KOPT-K1 (cell line): Measurements from ENCODE around the gene ZMYM1.
"Not testable (repeated sequence)": the region's sequence is repeated elsewhere in the genome, so short reads cannot be mapped to it uniquely, and the experiment has no call there.

Experiments used
- H3K27ac ChIP-seq: fragments of 200-600 bp; sonication (generic); 2 replicates; pipeline ENCODE4 v1.5.1; 2016; ENCODE audit warnings: antibody characterized with exemption, mild to moderate bottlenecking, low read depth, low read length; ENCODE audit not compliant: poor library complexity, severe bottlenecking
- H3K36me3 ChIP-seq: fragments of 200-600 bp; sonication (generic); 2 replicates; pipeline ENCODE4 v1.5.1; 2017; ENCODE audit warnings: antibody characterized with exemption, mild to moderate bottlenecking, low read length, moderate library complexity; ENCODE audit not compliant: insufficient read depth
- H3K9me3 ChIP-seq: fragments of 200-600 bp; sonication (generic); 2 replicates; pipeline ENCODE4 v1.5.1; 2017; ENCODE audit warnings: antibody characterized with exemption, low read length, mild to moderate bottlenecking; ENCODE audit not compliant: insufficient read depth, poor library complexity, severe bottlenecking

Gene ZMYM1

GRCh38 chr1:35120458-35121133, 41.4 kb downstream of the ZMYM1 start:
- Histone ChIP-seq H3K27ac (no peak overlapping the region), H3K36me3 (no peaks in the 10 kb centered on the region; the same call in none of the 2 replicates), H3K9me3 (peaks cover 3% of the 10 kb centered on the region)

DNA sequence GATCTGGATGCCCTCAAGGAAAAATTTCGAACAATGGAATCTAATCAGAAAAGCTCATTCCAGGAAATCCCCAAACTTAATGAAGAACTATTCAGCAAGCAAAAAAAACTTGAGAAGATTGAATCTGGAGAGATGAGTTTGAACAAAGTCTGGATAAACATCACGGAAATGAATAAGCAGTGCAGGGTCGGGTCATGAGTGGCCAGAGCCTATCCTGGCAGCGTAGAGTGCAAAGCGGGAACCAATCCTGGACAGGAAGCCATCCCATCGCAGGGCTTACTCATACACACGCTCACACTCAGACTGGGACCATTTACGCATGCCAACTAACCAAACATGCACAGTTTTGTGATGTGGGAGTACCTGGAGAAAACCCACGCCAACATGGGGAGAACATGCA, 43.1 kb downstream of the ZMYM1 start:
- Histone ChIP-seq H3K27ac (no peak overlapping the region), H3K9me3 (peaks cover 19% of the 10 kb centered on the region), H3K36me3 (no peaks in the 10 kb centered on the region; the same call in 1 of the 2 replicates)

DNA sequence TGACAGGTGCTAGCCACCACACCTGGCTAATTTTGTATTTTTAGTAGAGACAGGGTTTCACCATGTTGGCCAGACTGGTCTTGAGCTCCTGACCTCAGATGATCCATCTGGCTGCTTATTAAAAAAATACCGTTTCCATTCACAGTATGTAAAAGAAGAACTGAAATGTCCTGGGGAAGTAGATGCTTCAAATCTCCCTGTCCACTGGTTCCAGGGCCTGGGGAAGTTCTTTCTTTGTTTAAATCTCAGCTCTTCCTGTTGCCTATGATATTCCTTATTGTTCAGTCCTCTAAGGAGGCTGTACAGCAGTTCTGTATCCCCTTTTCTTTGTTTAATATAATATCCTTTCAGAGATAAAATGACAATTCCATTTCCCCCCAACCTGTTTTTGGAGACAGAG, 47.4 kb downstream of the ZMYM1 start:
- H3K9me3 ChIP-seq: peaks cover 35% of the 10 kb centered on the region
- no peak overlapping the region for H3K27ac ChIP-seq
- no peaks in the 10 kb centered on the region for H3K36me3 ChIP-seq

DNA sequence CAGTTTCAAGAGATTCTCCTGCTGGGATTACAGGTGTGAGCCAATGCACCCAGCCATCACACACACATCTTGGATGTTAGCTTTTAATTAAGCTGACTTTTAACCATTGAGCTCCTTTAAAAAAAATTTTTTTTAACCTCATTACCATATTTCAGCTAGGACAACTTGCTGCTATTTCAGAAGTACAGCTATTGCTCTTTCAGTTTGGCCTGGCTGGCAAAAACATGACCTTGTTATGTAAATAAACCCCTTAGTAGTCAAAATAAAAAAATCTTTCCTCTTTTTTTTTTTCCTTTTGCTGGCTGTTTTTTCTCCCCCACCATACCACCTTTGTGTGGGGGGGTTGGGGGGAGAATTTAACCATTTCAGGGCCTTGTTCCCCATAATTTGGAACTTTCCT, 49.9 kb downstream of the ZMYM1 start:
- peaks cover 35% of the 10 kb centered on the region for H3K9me3 ChIP-seq
- H3K27ac ChIP-seq: no peak overlapping the region
- H3K36me3 ChIP-seq: no peaks in the 10 kb centered on the region

GRCh38 chr1:35136780-35137179, 57.6 kb downstream of the ZMYM1 start:
- H3K9me3 ChIP-seq: no peaks in the 10 kb centered on the region
- H3K27ac ChIP-seq: no peak overlapping the region

DNA sequence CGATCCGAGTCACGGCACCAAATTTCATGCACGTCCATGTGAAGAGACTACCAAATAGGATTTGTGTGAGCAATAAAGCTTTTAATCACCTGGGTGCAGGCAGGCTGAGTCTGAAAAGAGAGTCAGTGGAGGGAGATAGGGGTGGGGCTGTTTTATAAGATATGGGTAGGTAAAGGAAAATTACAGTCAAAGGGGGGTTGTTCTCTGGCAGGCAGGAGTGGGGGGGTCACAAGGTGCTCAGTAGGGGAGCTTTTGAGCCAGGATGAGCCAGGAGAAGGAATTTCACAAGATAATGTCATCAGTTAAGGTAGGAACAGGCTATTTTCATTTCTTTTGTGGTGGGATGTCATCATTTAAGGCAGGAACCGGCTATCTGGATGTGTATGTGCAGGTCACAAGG, 58.4 kb downstream of the ZMYM1 start:
- not testable (repeated sequence) for H3K9me3 ChIP-seq, H3K27ac ChIP-seq, H3K36me3 ChIP-seq

More at GRCh38 chr1:35136780-35137179, 57.6 kb downstream of the ZMYM1 start:
- H3K36me3 ChIP-seq: no peaks in the 10 kb centered on the region

GRCh38 chr1:35142294-35142693, 63.1 kb downstream of the ZMYM1 start:
- not testable (repeated sequence) for H3K27ac ChIP-seq, H3K9me3 ChIP-seq, H3K36me3 ChIP-seq

- H3K27ac ChIP-seq, H3K9me3 ChIP-seq, H3K36me3 ChIP-seq: not testable (repeated sequence)
Observed at GRCh38 chr1:35142728-35143127, 63.5 kb downstream of the ZMYM1 start.

DNA sequence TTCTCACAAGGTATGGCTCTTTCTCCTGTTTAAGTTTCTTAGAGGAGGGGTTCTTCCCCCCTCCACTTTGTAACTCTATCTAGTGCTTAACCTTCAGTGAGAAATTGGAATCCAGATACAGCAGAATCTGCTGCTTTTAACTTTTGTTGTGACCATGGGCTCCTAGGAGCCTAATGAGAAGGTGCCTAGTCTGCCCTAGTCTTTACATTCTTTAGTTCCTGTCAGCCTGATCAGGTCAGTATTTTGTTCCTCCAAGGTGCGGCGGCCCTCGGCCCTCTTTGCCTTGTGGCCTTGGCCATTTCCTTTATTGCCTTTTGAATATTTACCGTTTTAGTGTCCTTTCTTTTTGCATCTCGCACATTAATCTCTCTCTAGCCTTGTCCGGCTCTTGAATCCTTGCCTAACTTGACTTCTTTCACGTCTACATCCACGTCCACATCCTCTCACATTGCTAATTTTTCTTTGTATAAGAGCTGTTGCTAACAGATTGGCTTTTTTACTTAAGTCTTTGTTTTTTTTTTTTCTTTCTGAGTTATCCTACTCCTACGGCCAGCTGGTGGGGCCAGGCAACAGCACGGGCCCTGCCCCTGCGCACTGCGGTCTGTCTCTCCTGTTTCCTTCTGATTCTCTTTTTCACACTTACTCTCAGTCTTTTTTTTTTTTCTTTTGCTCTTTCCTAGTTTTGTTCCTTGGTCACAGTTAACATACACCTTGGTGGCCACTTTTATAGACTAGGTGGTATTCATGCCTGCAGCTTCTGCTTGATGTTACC, 64.7 kb downstream of the ZMYM1 start:
- H3K36me3 ChIP-seq: no peaks in the 10 kb centered on the region
- no peak overlapping the region for H3K27ac ChIP-seq
- H3K9me3 ChIP-seq: no peaks in the 10 kb centered on the region

GRCh38 chr1:35145892-35146549, 66.8 kb downstream of the ZMYM1 start:
- not testable (repeated sequence) for H3K36me3 ChIP-seq, H3K27ac ChIP-seq, H3K9me3 ChIP-seq

- Histone ChIP-seq H3K36me3 (no peaks in the 10 kb centered on the region), H3K9me3 (no peaks in the 10 kb centered on the region), H3K27ac (no peak overlapping the region)
Observed at GRCh38 chr1:35151220-35151619, 72.0 kb downstream of the ZMYM1 start.

DNA sequence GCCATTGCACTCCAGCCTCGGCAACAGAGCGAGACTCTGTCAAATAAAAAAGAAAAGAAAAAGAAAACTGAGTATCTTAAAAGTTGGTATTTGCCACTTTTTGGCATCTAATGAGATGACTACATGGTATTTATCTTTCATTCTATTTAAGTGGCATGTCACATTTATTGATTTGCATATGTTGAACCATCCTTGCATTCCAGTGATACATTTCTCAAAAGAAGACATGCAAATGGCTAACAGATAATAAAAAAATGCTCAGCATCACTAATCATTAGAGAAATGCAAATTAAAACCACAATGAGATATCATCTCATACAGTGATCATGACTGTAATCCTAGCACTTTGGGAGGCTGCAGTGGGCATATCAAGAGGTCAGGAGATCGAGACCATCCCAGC, 85.7 kb downstream of the ZMYM1 start:
- no peak overlapping the region for H3K27ac ChIP-seq
- no peaks in the 10 kb centered on the region for H3K36me3 ChIP-seq
- H3K9me3 ChIP-seq: peaks cover 19% of the 10 kb centered on the region
